Measurements from ENCODE around the gene RGS3. TPM values are rescaled to one million over a fixed set of nuclear protein-coding genes. Genes with fewer than 3 reads are reported as not detected.

Gene RGS3
- polyA plus RNA-seq, 1 of the 3 experiments (the other 2 are of a cell fraction): 50.6 TPM

- TF ChIP-seq REST (IDR thresholded peaks at IDR 0.05; ENCODE audit: low read depth, low read length) (no peak), FOXM1 (IDR thresholded peaks at IDR 0.05; ENCODE audit: low read depth) (no peak), EZH2phosphoT487 (IDR thresholded peaks at IDR 0.05; ENCODE audit: borderline replicate concordance, low read depth) (no peak), SIN3A (IDR thresholded peaks at IDR 0.05; ENCODE audit: borderline replicate concordance, low read depth, low read length) (no peak), YY1 (IDR thresholded peaks at IDR 0.05; ENCODE audit: low read depth) (no peak), NRF1 (IDR thresholded peaks at IDR 0.05; ENCODE audit: low read depth, low read length) (no peak), MAX (IDR thresholded peaks at IDR 0.05; ENCODE audit: low read depth) (no peak), GABPA (IDR thresholded peaks at IDR 0.05; ENCODE audit: low read depth) (no peak), CHD2 (IDR thresholded peaks at IDR 0.05; ENCODE audit: low read length, partially characterized antibody) (no peak)
- TF ChIP-seq, protein P1, sequence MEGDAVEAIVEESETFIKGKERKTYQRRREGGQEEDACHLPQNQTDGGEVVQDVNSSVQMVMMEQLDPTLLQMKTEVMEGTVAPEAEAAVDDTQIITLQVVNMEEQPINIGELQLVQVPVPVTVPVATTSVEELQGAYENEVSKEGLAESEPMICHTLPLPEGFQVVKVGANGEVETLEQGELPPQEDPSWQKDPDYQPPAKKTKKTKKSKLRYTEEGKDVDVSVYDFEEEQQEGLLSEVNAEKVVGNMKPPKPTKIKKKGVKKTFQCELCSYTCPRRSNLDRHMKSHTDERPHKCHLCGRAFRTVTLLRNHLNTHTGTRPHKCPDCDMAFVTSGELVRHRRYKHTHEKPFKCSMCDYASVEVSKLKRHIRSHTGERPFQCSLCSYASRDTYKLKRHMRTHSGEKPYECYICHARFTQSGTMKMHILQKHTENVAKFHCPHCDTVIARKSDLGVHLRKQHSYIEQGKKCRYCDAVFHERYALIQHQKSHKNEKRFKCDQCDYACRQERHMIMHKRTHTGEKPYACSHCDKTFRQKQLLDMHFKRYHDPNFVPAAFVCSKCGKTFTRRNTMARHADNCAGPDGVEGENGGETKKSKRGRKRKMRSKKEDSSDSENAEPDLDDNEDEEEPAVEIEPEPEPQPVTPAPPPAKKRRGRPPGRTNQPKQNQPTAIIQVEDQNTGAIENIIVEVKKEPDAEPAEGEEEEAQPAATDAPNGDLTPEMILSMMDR (IDR thresholded peaks at IDR 0.05): no peak
Measured at GRCh38 chr9:113532809-113533190, 69.3 kb downstream of the RGS3 start (continued).

DNA sequence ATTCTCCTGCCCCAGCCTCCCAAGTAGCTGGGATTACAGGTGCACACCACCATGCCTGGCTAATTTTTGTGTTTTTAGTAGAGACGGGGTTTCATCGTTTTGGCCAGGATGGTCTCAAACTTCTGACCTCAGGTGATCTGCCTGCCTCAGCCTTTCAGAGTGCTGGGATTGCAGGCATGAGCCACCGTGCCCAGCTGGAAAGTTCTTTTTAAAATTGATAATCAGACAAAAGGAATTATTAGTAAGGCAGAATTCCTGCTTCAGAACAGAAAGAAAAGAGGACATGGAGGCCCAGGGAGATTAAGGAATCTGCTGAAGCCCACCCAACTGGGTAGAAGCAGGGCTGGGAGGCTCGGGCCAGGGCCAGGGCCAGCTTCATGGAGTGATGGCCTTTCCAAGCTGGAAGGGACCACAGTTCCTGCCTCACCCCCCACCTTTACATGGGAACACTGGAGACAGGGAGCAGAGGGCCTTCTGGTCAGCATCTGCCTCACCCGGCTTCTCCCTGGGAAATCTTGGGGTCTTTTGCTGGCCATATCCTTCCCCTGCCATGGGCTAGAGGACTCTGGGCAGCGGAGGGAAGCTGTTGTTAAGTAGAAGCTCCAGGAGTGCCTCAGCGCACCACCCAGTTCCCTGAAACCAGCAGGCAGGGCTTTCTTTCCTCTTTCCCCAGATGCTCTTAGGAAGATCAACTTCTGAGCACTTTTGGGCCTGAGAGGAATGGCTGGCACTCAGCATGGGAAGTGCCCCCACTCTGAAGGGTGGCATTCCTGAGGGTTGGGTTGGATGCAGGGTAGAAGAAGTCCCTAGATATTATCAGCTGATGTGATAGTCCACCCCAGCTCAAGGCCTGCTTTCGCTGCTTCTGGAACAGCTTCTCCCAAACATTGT, 70.1 kb downstream of the RGS3 start:
- H3F3A ChIP-seq (replicated peaks; ENCODE audit: insufficient read depth): no peaks in the 10 kb centered on the region
- no peaks in the 10 kb centered on the region for H3K36me3 ChIP-seq (replicated peaks in 1 of 2; ENCODE audit: control insufficient read depth in 1 of 2, insufficient read depth in 2 of 2, low read length in 1 of 2)
- ChIA-PET POLR2A (no interaction called here), CTCF (no interaction called here)
- no peak overlapping the region for H3K4me2 ChIP-seq
- no peaks in the 10 kb centered on the region for H3K9me2 ChIP-seq
- H3K79me2 ChIP-seq (ENCODE audit: insufficient read depth): no peaks in the 10 kb centered on the region
- no peak for DNase-seq
- H3K27ac ChIP-seq (ENCODE audit: low read depth in 2 of 2, low read length in 1 of 2): no peak overlapping the region
- H3K27me3 ChIP-seq (ENCODE audit: insufficient read depth): no peaks in the 10 kb centered on the region
- no peaks in the 10 kb centered on the region for H4K20me1 ChIP-seq (ENCODE audit: insufficient read depth)
- H3K9ac ChIP-seq: no peak overlapping the region
- no peak overlapping the region for H2AFZ ChIP-seq (ENCODE audit: low read depth)
- peaks cover 0 to 38% of the 10 kb centered on the region in 2 experiments; a peak in 1 of 4 replicates for H3K4me1 ChIP-seq (ENCODE audit: control insufficient read depth in 1 of 2, insufficient read depth in 2 of 2, low read depth in 1 of 2, low read length in 1 of 2)
- no peak overlapping the region for H3K4me3 ChIP-seq (ENCODE audit: low read depth in 2 of 2, low read length in 1 of 2)
- H3K9me3 ChIP-seq: no peaks in the 10 kb centered on the region
- 96% methylated on average over 7 of the region's 8 CpGs for WGBS (ENCODE audit: low lambda C conversion rate)
- TF ChIP-seq, protein P1 (IDR thresholded peaks at IDR 0.05): no peak
- TF ChIP-seq RCOR1 (IDR thresholded peaks at IDR 0.05; ENCODE audit: low read length): no peak
- TF ChIP-seq, protein P2, sequence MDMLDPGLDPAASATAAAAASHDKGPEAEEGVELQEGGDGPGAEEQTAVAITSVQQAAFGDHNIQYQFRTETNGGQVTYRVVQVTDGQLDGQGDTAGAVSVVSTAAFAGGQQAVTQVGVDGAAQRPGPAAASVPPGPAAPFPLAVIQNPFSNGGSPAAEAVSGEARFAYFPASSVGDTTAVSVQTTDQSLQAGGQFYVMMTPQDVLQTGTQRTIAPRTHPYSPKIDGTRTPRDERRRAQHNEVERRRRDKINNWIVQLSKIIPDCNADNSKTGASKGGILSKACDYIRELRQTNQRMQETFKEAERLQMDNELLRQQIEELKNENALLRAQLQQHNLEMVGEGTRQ (IDR thresholded peaks at IDR 0.05; ENCODE audit: borderline replicate concordance, low read depth, low read length): no peak
- TF ChIP-seq POLR2AphosphoS5 (IDR thresholded peaks at IDR 0.05; ENCODE audit: low read depth, low read length): no peak
- no peak for TF ChIP-seq NFIC (IDR thresholded peaks at IDR 0.05; ENCODE audit: borderline replicate concordance)
- no peak for TF ChIP-seq USF1 (IDR thresholded peaks at IDR 0.05; ENCODE audit: borderline replicate concordance, low read depth)
- TF ChIP-seq MEF2A (IDR thresholded peaks at IDR 0.05; ENCODE audit: borderline replicate concordance, low read depth): no peak
